Measurements from ENCODE around the gene GM2A. TPM values are rescaled to one million over a fixed set of nuclear protein-coding genes. Genes with fewer than 3 reads are reported as not detected.

GM2A gene
- total RNA-seq, 1 experiment from 2014 or later: 36.2 TPM

- TF ChIP-seq, protein P1, sequence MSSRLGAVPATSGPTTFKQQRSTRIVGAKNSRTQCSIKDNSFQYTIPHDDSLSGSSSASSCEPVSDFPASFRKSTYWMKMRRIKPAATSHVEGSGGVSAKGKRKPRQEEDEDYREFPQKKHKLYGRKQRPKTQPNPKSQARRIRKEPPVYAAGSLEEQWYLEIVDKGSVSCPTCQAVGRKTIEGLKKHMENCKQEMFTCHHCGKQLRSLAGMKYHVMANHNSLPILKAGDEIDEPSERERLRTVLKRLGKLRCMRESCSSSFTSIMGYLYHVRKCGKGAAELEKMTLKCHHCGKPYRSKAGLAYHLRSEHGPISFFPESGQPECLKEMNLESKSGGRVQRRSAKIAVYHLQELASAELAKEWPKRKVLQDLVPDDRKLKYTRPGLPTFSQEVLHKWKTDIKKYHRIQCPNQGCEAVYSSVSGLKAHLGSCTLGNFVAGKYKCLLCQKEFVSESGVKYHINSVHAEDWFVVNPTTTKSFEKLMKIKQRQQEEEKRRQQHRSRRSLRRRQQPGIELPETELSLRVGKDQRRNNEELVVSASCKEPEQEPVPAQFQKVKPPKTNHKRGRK (CRISPR knock-in tag; IDR thresholded peaks at IDR 0.05; ENCODE audit: borderline replicate concordance): no peak
Observed at GRCh38 chr5:151284392-151284967, 31.5 kb downstream of the GM2A start (continued).

GRCh38 chr5:151285683-151286082 is 32.7 kb downstream of the GM2A start:
- H3K4me3 Mint-ChIP-seq: no peak overlapping the region
- ATAC-seq: no peak
- TF ChIP-seq, protein P2, sequence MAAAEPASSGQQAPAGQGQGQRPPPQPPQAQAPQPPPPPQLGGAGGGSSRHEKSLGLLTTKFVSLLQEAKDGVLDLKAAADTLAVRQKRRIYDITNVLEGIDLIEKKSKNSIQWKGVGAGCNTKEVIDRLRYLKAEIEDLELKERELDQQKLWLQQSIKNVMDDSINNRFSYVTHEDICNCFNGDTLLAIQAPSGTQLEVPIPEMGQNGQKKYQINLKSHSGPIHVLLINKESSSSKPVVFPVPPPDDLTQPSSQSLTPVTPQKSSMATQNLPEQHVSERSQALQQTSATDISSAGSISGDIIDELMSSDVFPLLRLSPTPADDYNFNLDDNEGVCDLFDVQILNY (CRISPR knock-in tag; IDR thresholded peaks at IDR 0.05): no peak
- no peak for TF ChIP-seq NR2C2 (CRISPR knock-in tag; IDR thresholded peaks at IDR 0.05)
- TF ChIP-seq SP1 (CRISPR knock-in tag; conservative IDR thresholded peaks at IDR 0.05): no peak
- no peak for TF ChIP-seq PRRX2 (CRISPR knock-in tag; IDR thresholded peaks at IDR 0.05)
- TF ChIP-seq, protein P1 (CRISPR knock-in tag; IDR thresholded peaks at IDR 0.05; ENCODE audit: borderline replicate concordance): no peak
- TF ChIP-seq NFYB (CRISPR knock-in tag; conservative IDR thresholded peaks at IDR 0.05; ENCODE audit: low read depth): no peak
- no peak for TF ChIP-seq EMX1 (CRISPR knock-in tag; IDR thresholded peaks at IDR 0.05)
- TF ChIP-seq TEAD1 (CRISPR knock-in tag; IDR thresholded peaks at IDR 0.05): no peak
- TF ChIP-seq, protein P3, sequence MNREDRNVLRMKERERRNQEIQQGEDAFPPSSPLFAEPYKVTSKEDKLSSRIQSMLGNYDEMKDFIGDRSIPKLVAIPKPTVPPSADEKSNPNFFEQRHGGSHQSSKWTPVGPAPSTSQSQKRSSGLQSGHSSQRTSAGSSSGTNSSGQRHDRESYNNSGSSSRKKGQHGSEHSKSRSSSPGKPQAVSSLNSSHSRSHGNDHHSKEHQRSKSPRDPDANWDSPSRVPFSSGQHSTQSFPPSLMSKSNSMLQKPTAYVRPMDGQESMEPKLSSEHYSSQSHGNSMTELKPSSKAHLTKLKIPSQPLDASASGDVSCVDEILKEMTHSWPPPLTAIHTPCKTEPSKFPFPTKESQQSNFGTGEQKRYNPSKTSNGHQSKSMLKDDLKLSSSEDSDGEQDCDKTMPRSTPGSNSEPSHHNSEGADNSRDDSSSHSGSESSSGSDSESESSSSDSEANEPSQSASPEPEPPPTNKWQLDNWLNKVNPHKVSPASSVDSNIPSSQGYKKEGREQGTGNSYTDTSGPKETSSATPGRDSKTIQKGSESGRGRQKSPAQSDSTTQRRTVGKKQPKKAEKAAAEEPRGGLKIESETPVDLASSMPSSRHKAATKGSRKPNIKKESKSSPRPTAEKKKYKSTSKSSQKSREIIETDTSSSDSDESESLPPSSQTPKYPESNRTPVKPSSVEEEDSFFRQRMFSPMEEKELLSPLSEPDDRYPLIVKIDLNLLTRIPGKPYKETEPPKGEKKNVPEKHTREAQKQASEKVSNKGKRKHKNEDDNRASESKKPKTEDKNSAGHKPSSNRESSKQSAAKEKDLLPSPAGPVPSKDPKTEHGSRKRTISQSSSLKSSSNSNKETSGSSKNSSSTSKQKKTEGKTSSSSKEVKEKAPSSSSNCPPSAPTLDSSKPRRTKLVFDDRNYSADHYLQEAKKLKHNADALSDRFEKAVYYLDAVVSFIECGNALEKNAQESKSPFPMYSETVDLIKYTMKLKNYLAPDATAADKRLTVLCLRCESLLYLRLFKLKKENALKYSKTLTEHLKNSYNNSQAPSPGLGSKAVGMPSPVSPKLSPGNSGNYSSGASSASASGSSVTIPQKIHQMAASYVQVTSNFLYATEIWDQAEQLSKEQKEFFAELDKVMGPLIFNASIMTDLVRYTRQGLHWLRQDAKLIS (CRISPR knock-in tag; IDR thresholded peaks at IDR 0.05; ENCODE audit: borderline replicate concordance): no peak
- TF ChIP-seq ZNF532 (CRISPR knock-in tag; IDR thresholded peaks at IDR 0.05; ENCODE audit: borderline replicate concordance): no peak
- no peak for TF ChIP-seq OVOL2 (CRISPR knock-in tag; IDR thresholded peaks at IDR 0.05; ENCODE audit: borderline replicate concordance)
- no peak for TF ChIP-seq E2F1 (CRISPR knock-in tag; IDR thresholded peaks at IDR 0.05)
- no peak for TF ChIP-seq ZNF396 (CRISPR knock-in tag; IDR thresholded peaks at IDR 0.05; ENCODE audit: borderline replicate concordance)
- TF ChIP-seq IRF2 (CRISPR knock-in tag; IDR thresholded peaks at IDR 0.05; ENCODE audit: borderline replicate concordance, low read depth): no peak
- peaks cover 8% of the 10 kb centered on the region for H3K27me3 Mint-ChIP-seq (ENCODE audit: low read depth)
- no peak overlapping the region for H3K27ac Mint-ChIP-seq
- CTCF ChIA-PET: interaction anchor here (2.3 to 2.5 kb wide), 2 partner anchors 13 to 30 kb away, joined by 8 to 9 read pairs; no protein-coding TSS in a partner anchor
- no peaks in the 10 kb centered on the region for H3K36me3 Mint-ChIP-seq
- peaks cover 4% of the 10 kb centered on the region; the same call in 1 of the 2 replicates for H3K9me3 Mint-ChIP-seq
- POLR2A ChIA-PET: no interaction called here
- DNase-seq (ENCODE audit: low spot score): no peak
- H3K4me1 Mint-ChIP-seq: peaks cover 8% of the 10 kb centered on the region
